Mesendoderm (in vitro differentiated cells): ENCODE measurements around the gene EAPP.
"Not testable (repeated sequence)": the region's sequence is repeated elsewhere in the genome, so short reads cannot be mapped to it uniquely, and the experiment has no call there.

ENCODE experiments used
- DNase-seq: peaks from one replicate; pipeline ENCODE4 v3.0.0; 2013
- H2AK5ac ChIP-seq: 2 replicates; pipeline ENCODE4 v1.6.1; 2013; ENCODE audit warnings: low read length, inconsistent platforms
- H2BK120ac ChIP-seq: 2 replicates; pipeline ENCODE4 v1.6.1; 2013; ENCODE audit warnings: low read depth, mild to moderate bottlenecking, low read length, moderate library complexity, mixed read lengths
- H2BK15ac ChIP-seq: replicated peaks from 2 replicates; pipeline ENCODE4 v1.6.1; 2013; ENCODE audit warnings: low read depth, mild to moderate bottlenecking, moderate library complexity
- H2BK5ac ChIP-seq: 2 replicates; pipeline ENCODE4 v1.6.1; 2013; ENCODE audit warnings: low read length, inconsistent platforms
- H3K18ac ChIP-seq: 2 replicates; pipeline ENCODE4 v1.6.1; 2013; ENCODE audit warnings: mild to moderate bottlenecking, low read length, mixed read lengths
- H3K23ac ChIP-seq: one replicate; pipeline ENCODE4 v1.6.1; 2013; ENCODE audit warnings: low read length
- H3K27ac ChIP-seq: 2 replicates; pipeline ENCODE4 v1.5.1; 2013; ENCODE audit warnings: low read depth, mild to moderate bottlenecking, inconsistent platforms, low read length, moderate library complexity
- H3K27me3 ChIP-seq: 2 replicates; pipeline ENCODE4 v1.6.1; 2013; ENCODE audit warnings: low read length, control low read depth, mild to moderate bottlenecking, inconsistent platforms; ENCODE audit not compliant: insufficient read depth, poor library complexity
- H3K36me3 ChIP-seq: 2 replicates; pipeline ENCODE4 v1.6.1; 2013; ENCODE audit warnings: low read length, inconsistent platforms; ENCODE audit not compliant: control insufficient read depth, insufficient read depth
- H3K4ac ChIP-seq: one replicate; pipeline ENCODE4 v1.6.1; 2013; ENCODE audit warnings: low read depth, mild to moderate bottlenecking, low read length, moderate library complexity
- H3K4me1 ChIP-seq: 2 replicates; pipeline ENCODE4 v1.6.1; 2013; ENCODE audit warnings: low read depth, low read length, inconsistent platforms; ENCODE audit not compliant: control insufficient read depth
- H3K4me2 ChIP-seq: 2 replicates; pipeline ENCODE4 v1.6.1; 2013; ENCODE audit warnings: low read length
- H3K4me3 ChIP-seq: 2 replicates; pipeline ENCODE4 v1.5.1; 2013; ENCODE audit warnings: mild to moderate bottlenecking, low read length
- H3K56ac ChIP-seq: one replicate; pipeline ENCODE4 v1.6.1; 2013; ENCODE audit warnings: low read length
- H3K79me1 ChIP-seq: 2 replicates; pipeline ENCODE4 v1.6.1; 2013; ENCODE audit warnings: low read length, inconsistent platforms
- H3K79me2 ChIP-seq: 2 replicates; pipeline ENCODE4 v1.6.1; 2013; ENCODE audit warnings: mild to moderate bottlenecking, low read length; ENCODE audit not compliant: control insufficient read depth, insufficient read depth
- H3K9ac ChIP-seq: 2 replicates; pipeline ENCODE4 v1.6.1; 2013; ENCODE audit warnings: low read length, inconsistent platforms
- H4K5ac ChIP-seq: one replicate; pipeline ENCODE4 v1.6.1; 2013; ENCODE audit warnings: low read length
- H4K8ac ChIP-seq: one replicate; pipeline ENCODE4 v1.6.1; 2013; ENCODE audit warnings: low read depth, mild to moderate bottlenecking, control low read depth, low read length, moderate library complexity
- WGBS: extraction: QIAGEN DNeasy Blood & Tissue Kit; methylation state at CpG from one replicate; pipeline ENCODE4 v1.1.7; 2013; ENCODE audit warnings: low lambda C conversion rate, missing lambda C conversion rate; ENCODE audit not compliant: insufficient coverage; ENCODE audit errors: extremely low coverage; 5-methylcytosine and 5-hydroxymethylcytosine counted together

The EAPP gene

GRCh38 chr14:34520304-34520970 lies 19.1 kb downstream of the EAPP start:
- H3K4ac ChIP-seq, H4K8ac ChIP-seq, H3K4me3 ChIP-seq, DNase-seq, H3K4me2 ChIP-seq, H3K27me3 ChIP-seq, H2BK120ac ChIP-seq, H3K36me3 ChIP-seq, H4K5ac ChIP-seq, H2BK5ac ChIP-seq, H2AK5ac ChIP-seq, H3K18ac ChIP-seq, H3K9ac ChIP-seq, H3K79me1 ChIP-seq, H3K56ac ChIP-seq, H3K79me2 ChIP-seq, H3K4me1 ChIP-seq, H3K23ac ChIP-seq, H2BK15ac ChIP-seq, H3K27ac ChIP-seq: not testable (repeated sequence)
- WGBS: no CpG with 5 or more reads among the region's 7 CpGs

GRCh38 chr14:34507884-34508283 lies 31.6 kb downstream of the EAPP start:
- Histone ChIP-seq H3K27me3 (no peaks in the 10 kb centered on the region), H3K4me3 (no peak overlapping the region), H3K4me1 (peaks cover 2% of the 10 kb centered on the region), H3K23ac (no peak overlapping the region), H4K8ac (no peak overlapping the region), H3K36me3 (no peaks in the 10 kb centered on the region), H3K79me1 (no peaks in the 10 kb centered on the region), H3K79me2 (no peaks in the 10 kb centered on the region), H4K5ac (no peak overlapping the region), H3K4me2 (no peak overlapping the region), H2BK5ac (no peak overlapping the region), H2AK5ac (no peak overlapping the region), H3K9ac (no peak overlapping the region), H3K4ac (no peak overlapping the region), H3K27ac (no peak overlapping the region), H3K18ac (no peak overlapping the region), H3K56ac (no peak overlapping the region), H2BK120ac (no peak overlapping the region), H2BK15ac (no peak overlapping the region)
- no CpG with 5 or more reads among the region's 11 CpGs for WGBS
- no peak for DNase-seq

GRCh38 chr14:34507459-34507858 lies 32.0 kb downstream of the EAPP start:
- H3K27me3 ChIP-seq: no peaks in the 10 kb centered on the region

GRCh38 chr14:34505124-34505491 lies 34.4 kb downstream of the EAPP start:
- H2BK15ac ChIP-seq, DNase-seq, H3K79me2 ChIP-seq, H3K56ac ChIP-seq, H2AK5ac ChIP-seq, H3K36me3 ChIP-seq, H3K79me1 ChIP-seq, H2BK5ac ChIP-seq, H3K23ac ChIP-seq, H3K27ac ChIP-seq, H3K4me2 ChIP-seq, H3K4me3 ChIP-seq, H3K4ac ChIP-seq, H4K5ac ChIP-seq, H3K18ac ChIP-seq, H3K4me1 ChIP-seq, H2BK120ac ChIP-seq, H3K9ac ChIP-seq, H3K27me3 ChIP-seq, H4K8ac ChIP-seq: not testable (repeated sequence)
- no CpG with 5 or more reads among the region's 5 CpGs for WGBS

More at GRCh38 chr14:34507459-34507858, 32.0 kb downstream of the EAPP start:
- no peak overlapping the region for H2BK120ac ChIP-seq
- H4K8ac ChIP-seq: no peak overlapping the region
- no peak overlapping the region for H2BK15ac ChIP-seq
- no peak overlapping the region for H2BK5ac ChIP-seq
- no peak overlapping the region for H3K9ac ChIP-seq
- H3K4ac ChIP-seq: no peak overlapping the region
- no peaks in the 10 kb centered on the region for H3K79me1 ChIP-seq
- H4K5ac ChIP-seq: no peak overlapping the region
- H3K56ac ChIP-seq: no peak overlapping the region
- H3K4me3 ChIP-seq: no peak overlapping the region
- H3K4me2 ChIP-seq: no peak overlapping the region
- H3K18ac ChIP-seq: no peak overlapping the region
- no peak overlapping the region for H3K27ac ChIP-seq
- no CpG with 5 or more reads among the region's 9 CpGs for WGBS
- no peaks in the 10 kb centered on the region for H3K79me2 ChIP-seq
- H3K23ac ChIP-seq: no peak overlapping the region
- no peak for DNase-seq
- H3K4me1 ChIP-seq: peaks cover 2% of the 10 kb centered on the region
- no peaks in the 10 kb centered on the region for H3K36me3 ChIP-seq
- H2AK5ac ChIP-seq: no peak overlapping the region

- no CpG with 5 or more reads among the region's 9 CpGs for WGBS
- not testable (repeated sequence) for DNase-seq, H4K5ac ChIP-seq, H3K56ac ChIP-seq, H2AK5ac ChIP-seq, H3K4me3 ChIP-seq, H3K18ac ChIP-seq, H3K79me2 ChIP-seq, H2BK5ac ChIP-seq, H2BK15ac ChIP-seq, H3K79me1 ChIP-seq, H3K27me3 ChIP-seq, H3K27ac ChIP-seq, H3K4me2 ChIP-seq, H2BK120ac ChIP-seq, H4K8ac ChIP-seq, H3K36me3 ChIP-seq, H3K4me1 ChIP-seq, H3K4ac ChIP-seq, H3K9ac ChIP-seq, H3K23ac ChIP-seq
Measured at GRCh38 chr14:34504027-34504426, 35.5 kb downstream of the EAPP start.
